Aorta (tissue), 5 donors: Measurements from ENCODE around the gene CDC16. TPM values are rescaled to one million over a fixed set of nuclear protein-coding genes. Genes with fewer than 3 reads are reported as not detected.

Experiments used
- ATAC-seq: fragments of 200-7000 bp; cut with Tn5 transposase; one replicate; pipeline ENCODE4 v1.9.1; 2022; ENCODE audit warnings: moderate library complexity; ENCODE audit not compliant: low FRiP score
- DNase-seq, 2 donors: peaks; one replicate each; pipeline ENCODE4 v3.0.0-alpha.2; 2020
- H3K27ac ChIP-seq, 2 donors: one replicate each; pipeline ENCODE4 v1.5.1; 2013; ENCODE audit warnings: low read length in 2 of 2, mild to moderate bottlenecking in 2 of 2, moderate library complexity in 2 of 2, control low read depth in 1 of 2, inconsistent platforms in 1 of 2, low read depth in 1 of 2
- H3K27me3 ChIP-seq, 2 donors: one replicate each; pipeline ENCODE4 v1.6.1; 2013; ENCODE audit warnings: control low read depth in 1 of 2, low read length in 1 of 2, mild to moderate bottlenecking in 1 of 2, moderate library complexity in 1 of 2; ENCODE audit not compliant: insufficient read depth in 2 of 2, control insufficient read depth in 1 of 2
- H3K36me3 ChIP-seq, 2 donors: one replicate each; pipeline ENCODE4 v1.6.1; 2013; ENCODE audit warnings: control low read depth in 1 of 2, low read length in 1 of 2, mild to moderate bottlenecking in 1 of 2; ENCODE audit not compliant: insufficient read depth in 2 of 2, control insufficient read depth in 1 of 2
- H3K4me1 ChIP-seq, 2 donors: one replicate each; pipeline ENCODE4 v1.6.1; 2013; ENCODE audit warnings: low read length in 2 of 2, control low read depth in 1 of 2, mild to moderate bottlenecking in 1 of 2, moderate library complexity in 1 of 2; ENCODE audit not compliant: insufficient read depth in 2 of 2, control insufficient read depth in 1 of 2
- H3K4me3 ChIP-seq, 2 donors: one replicate each; pipeline ENCODE4 v1.5.1; 2013; ENCODE audit warnings: low read length in 2 of 2, control low read depth in 1 of 2, mild to moderate bottlenecking in 1 of 2
- H3K9me3 ChIP-seq: one replicate; pipeline ENCODE4 v1.6.1; 2013; ENCODE audit warnings: mild to moderate bottlenecking, low read length; ENCODE audit not compliant: control insufficient read depth
- WGBS, 2 donors: extraction: QIAGEN DNeasy Blood & Tissue Kit; methylation state at CpG; one replicate each; pipeline ENCODE4 v1.1.7; 2013; 5-methylcytosine and 5-hydroxymethylcytosine counted together
- intact Hi-C, 2 donors: fragments of 100-400 bp; cut with DNase I; formaldehyde crosslinking; loops; one replicate each; pipeline versions ENCODE4 v1.14.2 to v1.15.0; 2022
- polyA plus RNA-seq, 2 donors: library from polyadenylated mRNA; stranded (reverse); fragments of 200-250 nt; gene quantifications; one replicate each; pipeline ENCODE4 v1.2.3, GENCODE V29; 2013
- total RNA-seq, 2 donors: library from RNA; stranded (reverse); fragmentation: NEBNext Ultra II Directional; extraction: Animal tissue kit (Norgen Biotek cat#: 25700); gene quantifications; one replicate each; pipeline ENCODE4 v1.2.1, GENCODE V29; 2021
- donor health status: healthy with polysubstance abuse.
- donor health status: Bipolar disorder and iron deficiency.
- donor health status: DM: no; HTN: no; CAD: no.
- donor health status: DM: no; HTN: no; CAD: no.
- donor health status: DM: yes; HTN: yes; CAD: no.

Gene CDC16
- total and polyA plus RNA-seq, 4 donors = 31.1 to 86.9 (median 56.4) TPM

- DNase-seq (no peak), ATAC-seq (no peak)
- no peak overlapping the region for H3K27ac ChIP-seq
- peaks cover 1% of the 10 kb centered on the region for H3K9me3 ChIP-seq
- no peaks in the 10 kb centered on the region for H3K36me3 ChIP-seq
- no peaks in the 10 kb centered on the region for H3K4me1 ChIP-seq
- intact Hi-C loops = no loop called here
- peaks cover 0 to 2% of the 10 kb centered on the region in 2 donors for H3K27me3 ChIP-seq
- H3K4me3 ChIP-seq = no peak overlapping the region
- 9 to 12% methylated on average over 18 of the region's 18 CpGs for WGBS, 2 donors
Observed at GRCh38 chr13:114200399-114200911, 34.2 kb upstream of the CDC16 start.

- H3K4me3 ChIP-seq = no peak overlapping the region
Observed at GRCh38 chr13:114202581-114202980, 32.1 kb upstream of the CDC16 start.

GRCh38 chr13:114203536-114203935, 31.2 kb upstream of the CDC16 start:
- Histone ChIP-seq H3K9me3 (peaks cover 6% of the 10 kb centered on the region), H3K36me3 (no peaks in the 10 kb centered on the region), H3K27me3 (peaks cover 0 to 2% of the 10 kb centered on the region in 2 donors), H3K27ac (no peak overlapping the region), H3K4me3 (no peak overlapping the region), H3K4me1 (no peaks in the 10 kb centered on the region)
- no peak for DNase-seq
- ATAC-seq = no peak
- 79 to 89% methylated on average over 4 of the region's 4 CpGs for WGBS, 2 donors
- intact Hi-C loops = no loop called here

More at GRCh38 chr13:114202581-114202980, 32.1 kb upstream of the CDC16 start:
- intact Hi-C loops = no loop called here
- Histone ChIP-seq H3K36me3 (no peaks in the 10 kb centered on the region), H3K4me1 (no peaks in the 10 kb centered on the region), H3K27me3 (peaks cover 0 to 2% of the 10 kb centered on the region in 2 donors), H3K27ac (no peak overlapping the region), H3K9me3 (peaks cover 6% of the 10 kb centered on the region)
- ATAC-seq = no peak
- WGBS, 2 donors = 93 to 95% methylated on average over 6 of the region's 6 CpGs
- DNase-seq = no peak

- no peak for ATAC-seq
- no peak overlapping the region for H3K4me3 ChIP-seq
- H3K9me3 ChIP-seq = peaks cover 6% of the 10 kb centered on the region
- no peak overlapping the region for H3K27ac ChIP-seq
- intact Hi-C loops = no loop called here
- H3K4me1 ChIP-seq = no peaks in the 10 kb centered on the region
- H3K36me3 ChIP-seq = no peaks in the 10 kb centered on the region
- DNase-seq = no peak
- H3K27me3 ChIP-seq = peaks cover 0 to 2% of the 10 kb centered on the region in 2 donors
- WGBS, 2 donors = 86 to 90% methylated on average over 4 of the region's 4 CpGs
Observed at GRCh38 chr13:114204894-114205293, 29.8 kb upstream of the CDC16 start.

GRCh38 chr13:114208134-114208533, 26.6 kb upstream of the CDC16 start:
- H3K27ac ChIP-seq = no peak overlapping the region
- no peak for ATAC-seq
- no peak overlapping the region for H3K4me3 ChIP-seq
- WGBS, 2 donors = 54 to 57% methylated on average over 6 of the region's 6 CpGs
- H3K4me1 ChIP-seq = no peaks in the 10 kb centered on the region
- H3K27me3 ChIP-seq = peaks cover 0 to 1% of the 10 kb centered on the region in 2 donors
- intact Hi-C loops = no loop called here
- no peaks in the 10 kb centered on the region for H3K36me3 ChIP-seq
- H3K9me3 ChIP-seq = peaks cover 5% of the 10 kb centered on the region
- no peak for DNase-seq

GRCh38 chr13:114211446-114212157, 23.1 kb upstream of the CDC16 start:
- DNase-seq (no peak), ATAC-seq (no peak)
- intact Hi-C loops = no loop called here
- H3K9me3 ChIP-seq = peaks cover 5% of the 10 kb centered on the region
- H3K4me1 ChIP-seq = no peaks in the 10 kb centered on the region
- H3K27me3 ChIP-seq = peaks cover 0 to 1% of the 10 kb centered on the region in 2 donors
- H3K27ac ChIP-seq = no peak overlapping the region
- H3K4me3 ChIP-seq = no peak overlapping the region
- H3K36me3 ChIP-seq = no peaks in the 10 kb centered on the region
- 74 to 76% methylated on average over 26 of the region's 26 CpGs for WGBS, 2 donors

GRCh38 chr13:114212158-114212495, 22.6 kb upstream of the CDC16 start:
- Histone ChIP-seq H3K9me3 (peaks cover 3% of the 10 kb centered on the region), H3K36me3 (no peaks in the 10 kb centered on the region), H3K4me1 (no peaks in the 10 kb centered on the region), H3K27ac (no peak overlapping the region), H3K4me3 (no peak overlapping the region), H3K27me3 (peaks cover 0 to 1% of the 10 kb centered on the region in 2 donors)
- no peak for ATAC-seq
- WGBS, 2 donors = 45 to 53% methylated on average over 6 of the region's 6 CpGs
- intact Hi-C loops = no loop called here
- no peak for DNase-seq

- Histone ChIP-seq H3K4me3 (no peak overlapping the region), H3K4me1 (no peaks in the 10 kb centered on the region), H3K36me3 (no peaks in the 10 kb centered on the region), H3K9me3 (no peaks in the 10 kb centered on the region), H3K27ac (no peak overlapping the region), H3K27me3 (peaks cover 0 to 1% of the 10 kb centered on the region in 2 donors)
- DNase-seq (no peak), ATAC-seq (no peak)
- intact Hi-C loops = no loop called here
- 85 to 92% methylated on average over 7 of the region's 7 CpGs for WGBS, 2 donors
Observed at GRCh38 chr13:114213980-114214379, 20.7 kb upstream of the CDC16 start.

- DNase-seq = no peak
- intact Hi-C loops = no loop called here
- no peaks in the 10 kb centered on the region for H3K9me3 ChIP-seq
- no peaks in the 10 kb centered on the region for H3K27me3 ChIP-seq
- no peaks in the 10 kb centered on the region for H3K36me3 ChIP-seq
- no peak for ATAC-seq
- 60 to 74% methylated on average over 3 of the region's 3 CpGs for WGBS, 2 donors
- no peak overlapping the region for H3K4me3 ChIP-seq
- H3K27ac ChIP-seq = no peak overlapping the region
- H3K4me1 ChIP-seq = no peaks in the 10 kb centered on the region
Observed at GRCh38 chr13:114219392-114219791, 15.3 kb upstream of the CDC16 start.
